SH-SY5Y (cell line): ENCODE measurements around the gene ZNF107.

ENCODE experiments used
- GATA2 ChIP-seq: IDR thresholded peaks from 2 replicates; pipeline ENCODE4 v1.6.1; 2011; ENCODE audit warnings: mild to moderate bottlenecking, low read depth, low read length
- GATA3 ChIP-seq: IDR thresholded peaks from 2 replicates; pipeline ENCODE4 v1.6.1; 2011; ENCODE audit warnings: low read depth, mild to moderate bottlenecking, low read length, moderate library complexity

- no peak for TF ChIP-seq GATA2
- no peak for TF ChIP-seq GATA3
Measured at GRCh38 chr7:64688988-64689387, 23.1 kb downstream of the ZNF107 start.
